HL-60 (cell line): ENCODE results near the gene STMP1.
A peak's percentile ranks its signal among the peaks of the same experiment; 100 is the strongest.

Experiments
- DNase-seq, 2 experiments: peaks; one replicate each; pipeline ENCODE4 v3.0.0-alpha.2; 2010 to 2020; ENCODE audit warnings: low read depth in 1 of 2, low spot score in 1 of 2
- H3K27ac ChIP-seq: fragments of 250-450 bp; sonication (Bioruptor Pico); replicated peaks from 2 replicates; pipeline ENCODE4 v1.5.1; 2020; ENCODE audit warnings: mild to moderate bottlenecking, moderate library complexity
- H3K27me3 ChIP-seq: fragments of 250-450 bp; sonication (Bioruptor Pico); 2 replicates; pipeline ENCODE4 v1.5.1; 2021; ENCODE audit warnings: mild to moderate bottlenecking, moderate library complexity; ENCODE audit not compliant: insufficient read depth, poor library complexity, severe bottlenecking
- H3K4me3 ChIP-seq: replicated peaks from 2 replicates; pipeline ENCODE4 v1.5.1; 2011; ENCODE audit warnings: mild to moderate bottlenecking, control low read depth, low read length; ENCODE audit not compliant: insufficient read depth
- GABPA ChIP-seq: IDR thresholded peaks from 2 replicates; pipeline ENCODE4 v1.6.1; 2012; ENCODE audit warnings: low read depth
- POLR2AphosphoS5 ChIP-seq: IDR thresholded peaks from 2 replicates; pipeline ENCODE4 v1.6.1; 2012; ENCODE audit warnings: low read depth
- SPI1 ChIP-seq: IDR thresholded peaks from 2 replicates; pipeline ENCODE4 v1.6.1; 2012; ENCODE audit warnings: low read depth, mild to moderate bottlenecking, borderline replicate concordance
- TF ChIP-seq, protein P1 (sequence below): IDR thresholded peaks from one replicate; pipeline ENCODE4 v1.5.1; 2011; ENCODE audit warnings: low read length, control low read depth, inconsistent platforms; ENCODE audit not compliant: insufficient read depth
- TF ChIP-seq, protein P2 (sequence below): IDR thresholded peaks from 2 replicates; pipeline ENCODE4 v1.6.1; 2012; ENCODE audit warnings: low read depth; ENCODE audit not compliant: insufficient replicate concordance

STMP1 gene

DNA sequence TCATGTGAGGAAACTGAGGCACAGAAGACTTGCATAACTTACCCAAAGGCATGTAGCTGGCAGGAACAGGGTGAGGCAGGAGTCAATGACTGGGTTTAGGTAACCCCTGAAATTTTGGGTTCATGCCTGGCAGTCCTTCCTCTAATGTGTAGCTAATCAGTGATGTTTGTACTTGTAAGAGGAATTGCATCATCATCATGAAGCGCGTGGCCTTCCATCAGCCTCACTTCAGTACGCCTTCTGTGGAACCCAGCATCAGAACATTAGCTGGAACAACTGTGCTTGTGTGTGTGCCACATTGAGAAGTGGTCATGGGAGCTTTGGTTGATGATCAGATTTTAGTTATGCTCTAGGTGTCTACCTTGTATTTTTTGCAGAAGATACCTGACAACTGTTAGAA, 18.2 kb upstream of the STMP1 start:
- DNase-seq: peak in 1 of 2 experiments; percentile 22
- TF ChIP-seq, protein P1, sequence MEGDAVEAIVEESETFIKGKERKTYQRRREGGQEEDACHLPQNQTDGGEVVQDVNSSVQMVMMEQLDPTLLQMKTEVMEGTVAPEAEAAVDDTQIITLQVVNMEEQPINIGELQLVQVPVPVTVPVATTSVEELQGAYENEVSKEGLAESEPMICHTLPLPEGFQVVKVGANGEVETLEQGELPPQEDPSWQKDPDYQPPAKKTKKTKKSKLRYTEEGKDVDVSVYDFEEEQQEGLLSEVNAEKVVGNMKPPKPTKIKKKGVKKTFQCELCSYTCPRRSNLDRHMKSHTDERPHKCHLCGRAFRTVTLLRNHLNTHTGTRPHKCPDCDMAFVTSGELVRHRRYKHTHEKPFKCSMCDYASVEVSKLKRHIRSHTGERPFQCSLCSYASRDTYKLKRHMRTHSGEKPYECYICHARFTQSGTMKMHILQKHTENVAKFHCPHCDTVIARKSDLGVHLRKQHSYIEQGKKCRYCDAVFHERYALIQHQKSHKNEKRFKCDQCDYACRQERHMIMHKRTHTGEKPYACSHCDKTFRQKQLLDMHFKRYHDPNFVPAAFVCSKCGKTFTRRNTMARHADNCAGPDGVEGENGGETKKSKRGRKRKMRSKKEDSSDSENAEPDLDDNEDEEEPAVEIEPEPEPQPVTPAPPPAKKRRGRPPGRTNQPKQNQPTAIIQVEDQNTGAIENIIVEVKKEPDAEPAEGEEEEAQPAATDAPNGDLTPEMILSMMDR: no peak
- TF ChIP-seq SPI1 (no peak), POLR2AphosphoS5 (no peak), GABPA (no peak)
- TF ChIP-seq, protein P2, sequence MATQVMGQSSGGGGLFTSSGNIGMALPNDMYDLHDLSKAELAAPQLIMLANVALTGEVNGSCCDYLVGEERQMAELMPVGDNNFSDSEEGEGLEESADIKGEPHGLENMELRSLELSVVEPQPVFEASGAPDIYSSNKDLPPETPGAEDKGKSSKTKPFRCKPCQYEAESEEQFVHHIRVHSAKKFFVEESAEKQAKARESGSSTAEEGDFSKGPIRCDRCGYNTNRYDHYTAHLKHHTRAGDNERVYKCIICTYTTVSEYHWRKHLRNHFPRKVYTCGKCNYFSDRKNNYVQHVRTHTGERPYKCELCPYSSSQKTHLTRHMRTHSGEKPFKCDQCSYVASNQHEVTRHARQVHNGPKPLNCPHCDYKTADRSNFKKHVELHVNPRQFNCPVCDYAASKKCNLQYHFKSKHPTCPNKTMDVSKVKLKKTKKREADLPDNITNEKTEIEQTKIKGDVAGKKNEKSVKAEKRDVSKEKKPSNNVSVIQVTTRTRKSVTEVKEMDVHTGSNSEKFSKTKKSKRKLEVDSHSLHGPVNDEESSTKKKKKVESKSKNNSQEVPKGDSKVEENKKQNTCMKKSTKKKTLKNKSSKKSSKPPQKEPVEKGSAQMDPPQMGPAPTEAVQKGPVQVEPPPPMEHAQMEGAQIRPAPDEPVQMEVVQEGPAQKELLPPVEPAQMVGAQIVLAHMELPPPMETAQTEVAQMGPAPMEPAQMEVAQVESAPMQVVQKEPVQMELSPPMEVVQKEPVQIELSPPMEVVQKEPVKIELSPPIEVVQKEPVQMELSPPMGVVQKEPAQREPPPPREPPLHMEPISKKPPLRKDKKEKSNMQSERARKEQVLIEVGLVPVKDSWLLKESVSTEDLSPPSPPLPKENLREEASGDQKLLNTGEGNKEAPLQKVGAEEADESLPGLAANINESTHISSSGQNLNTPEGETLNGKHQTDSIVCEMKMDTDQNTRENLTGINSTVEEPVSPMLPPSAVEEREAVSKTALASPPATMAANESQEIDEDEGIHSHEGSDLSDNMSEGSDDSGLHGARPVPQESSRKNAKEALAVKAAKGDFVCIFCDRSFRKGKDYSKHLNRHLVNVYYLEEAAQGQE: no peak
- Histone ChIP-seq H3K27ac (no peak overlapping the region), H3K27me3 (no peaks in the 10 kb centered on the region), H3K4me3 (no peak overlapping the region)

DNA sequence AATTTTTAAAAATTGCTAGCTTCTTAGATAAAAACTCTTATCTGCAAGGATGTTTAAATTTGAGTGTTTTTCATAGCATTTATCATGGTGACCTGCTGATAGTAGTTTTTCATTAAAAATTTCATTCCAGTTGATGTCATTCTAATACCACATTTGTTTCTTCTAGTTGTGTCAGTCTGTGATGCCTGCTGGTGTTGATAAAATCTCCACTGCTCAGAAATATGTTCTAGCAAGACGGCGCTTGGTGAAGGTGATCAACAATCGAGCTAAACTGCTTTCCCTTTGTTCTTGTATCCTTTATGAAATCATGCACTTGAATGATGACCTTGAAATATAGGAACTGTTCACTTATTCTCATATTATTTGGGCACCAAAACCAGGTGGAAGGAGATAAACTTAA, 17.6 kb upstream of the STMP1 start:
- no peak for DNase-seq
- Histone ChIP-seq H3K4me3 (no peak overlapping the region), H3K27me3 (no peaks in the 10 kb centered on the region), H3K27ac (no peak overlapping the region)
- TF ChIP-seq, protein P1: no peak
- TF ChIP-seq GABPA: no peak
- TF ChIP-seq POLR2AphosphoS5: no peak
- TF ChIP-seq SPI1: no peak
- TF ChIP-seq, protein P2: no peak

DNA sequence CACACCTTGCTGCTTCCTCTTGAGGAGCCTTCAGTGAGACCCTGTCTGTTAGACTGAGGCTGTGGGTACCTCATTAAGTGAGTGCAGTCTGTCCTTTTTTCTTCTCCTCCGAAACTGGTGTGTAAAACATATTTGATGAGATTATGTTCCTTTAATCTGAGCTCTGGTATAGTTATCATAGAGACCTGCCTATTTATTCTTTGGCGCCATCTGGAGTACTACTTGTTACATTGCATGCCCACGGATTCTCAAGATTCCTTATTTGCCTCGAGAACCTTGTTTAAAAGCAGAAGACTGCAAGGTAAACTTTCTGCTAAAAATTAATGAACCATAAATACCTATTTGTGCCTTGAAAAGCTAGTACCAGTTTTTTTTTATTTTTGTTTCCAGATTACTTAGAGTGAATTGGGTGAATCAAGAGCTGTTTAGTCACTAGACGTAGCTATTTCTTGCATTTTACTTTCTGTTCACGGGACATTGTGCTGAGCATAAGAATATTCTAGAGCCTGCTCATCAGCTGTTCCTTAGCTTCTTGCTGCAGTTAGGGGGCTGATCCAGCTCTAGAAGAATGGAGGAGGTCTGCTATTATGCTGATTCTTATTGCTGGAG, 16.9 kb upstream of the STMP1 start:
- peak in 1 of 2 experiments; percentile 29 for DNase-seq
- H3K4me3 ChIP-seq: no peak overlapping the region
- H3K27me3 ChIP-seq: no peaks in the 10 kb centered on the region
- TF ChIP-seq SPI1 (no peak), POLR2AphosphoS5 (no peak), GABPA (no peak)
- TF ChIP-seq, protein P1: peak; percentile 65
- TF ChIP-seq, protein P2: no peak
- no peak overlapping the region for H3K27ac ChIP-seq
